RWPE1 (cell line): ENCODE results near the gene PPM1M.

Experiments used
- CTCF ChIA-PET: fragments of 350-600 bp; sonication (Branson Sonifier 250); formaldehyde crosslinking; extraction: SDS; loops from one replicate; lab custom pipeline; 2021; lab: Yijun Ruan, JAX
- POLR2A ChIA-PET: fragments of 400-600 bp; formaldehyde crosslinking; extraction: SDS; loops from one replicate; lab custom pipeline; 2020; ENCODE audit warnings: antibody characterized with exemption; ENCODE audit not compliant: low non-redundant PET; lab: Yijun Ruan, JAX
- DNase-seq: peaks from one replicate; pipeline ENCODE4 v3.0.0; 2012; ENCODE audit warnings: low spot score
- H3K27ac ChIP-seq: fragments of 450-650 bp; 2 replicates; pipeline ENCODE4 v1.5.1; 2017
- CTCF ChIP-seq: fragments of 450-650 bp; conservative IDR thresholded peaks from 2 replicates; pipeline ENCODE4 v1.5.1; 2017; ENCODE audit warnings: low read depth, mild to moderate bottlenecking

The PPM1M gene

GRCh38 chr3:52228751-52229291 is 16.7 kb upstream of the PPM1M start:
- no peak for TF ChIP-seq CTCF
- CTCF ChIA-PET, result interaction anchor here (0.6 kb wide), 1 partner anchor 50 kb away, joined by 3 read pairs; the partner anchor contains the start of gene WDR82
- no peak for DNase-seq
- H3K27ac ChIP-seq, result peak overlapping the region; percentile 31
- POLR2A ChIA-PET, result no interaction called here

DNA sequence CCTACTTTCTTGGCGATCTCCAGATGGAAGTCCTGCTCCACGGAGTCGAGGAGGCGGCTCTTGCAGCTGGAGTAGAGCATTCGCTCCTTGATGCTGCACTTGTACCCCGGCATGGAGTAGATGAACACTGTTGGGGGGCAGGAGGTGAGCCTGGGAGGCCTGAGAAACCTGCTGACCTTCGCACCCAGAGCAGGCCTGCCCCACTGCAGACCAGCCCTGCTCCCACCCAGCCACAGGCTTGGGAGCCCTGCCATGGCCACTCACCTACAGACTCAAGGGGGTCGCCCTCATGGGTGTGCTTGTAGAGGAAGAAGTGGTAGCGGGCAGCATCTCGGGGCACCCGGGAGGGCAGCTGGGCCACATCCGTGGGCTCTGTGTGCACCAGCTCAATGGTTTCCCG is 15.9 kb upstream of the PPM1M start:
- H3K27ac ChIP-seq, result no peak overlapping the region
- POLR2A ChIA-PET, result no interaction called here
- CTCF ChIA-PET, result interaction anchor here (0.6 kb wide), 1 partner anchor 49 kb away, joined by 3 read pairs; the partner anchor contains the start of gene WDR82
- DNase-seq, result no peak
- TF ChIP-seq CTCF, result no peak

DNA sequence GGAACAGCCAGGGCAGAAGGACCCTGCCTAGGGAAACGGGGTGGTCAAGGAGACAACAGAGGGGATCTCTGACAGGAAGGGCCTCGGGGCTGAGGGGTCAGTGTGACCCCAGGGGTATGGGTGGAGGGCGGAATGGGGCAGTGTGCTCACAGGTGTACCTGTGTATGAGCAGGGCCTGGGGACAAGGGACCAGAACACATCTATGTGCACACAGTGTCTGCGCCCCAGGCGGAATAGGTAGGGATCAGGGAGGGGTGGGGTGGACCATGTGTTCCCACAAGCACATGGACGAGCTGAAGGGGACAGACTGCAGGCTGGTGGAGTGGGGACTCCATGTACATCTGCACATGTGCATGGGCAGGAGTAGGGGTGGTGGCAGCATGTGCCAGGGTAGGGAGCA is 15.1 kb upstream of the PPM1M start:
- POLR2A ChIA-PET, result no interaction called here
- no peak overlapping the region for H3K27ac ChIP-seq
- DNase-seq, result no peak
- no peak for TF ChIP-seq CTCF
- CTCF ChIA-PET, result interaction anchor here (0.9 to 2.8 kb wide), 3 partner anchors 8 to 26 kb away, joined by 3 to 16 read pairs (median 5); no protein-coding TSS in a partner anchor

DNA sequence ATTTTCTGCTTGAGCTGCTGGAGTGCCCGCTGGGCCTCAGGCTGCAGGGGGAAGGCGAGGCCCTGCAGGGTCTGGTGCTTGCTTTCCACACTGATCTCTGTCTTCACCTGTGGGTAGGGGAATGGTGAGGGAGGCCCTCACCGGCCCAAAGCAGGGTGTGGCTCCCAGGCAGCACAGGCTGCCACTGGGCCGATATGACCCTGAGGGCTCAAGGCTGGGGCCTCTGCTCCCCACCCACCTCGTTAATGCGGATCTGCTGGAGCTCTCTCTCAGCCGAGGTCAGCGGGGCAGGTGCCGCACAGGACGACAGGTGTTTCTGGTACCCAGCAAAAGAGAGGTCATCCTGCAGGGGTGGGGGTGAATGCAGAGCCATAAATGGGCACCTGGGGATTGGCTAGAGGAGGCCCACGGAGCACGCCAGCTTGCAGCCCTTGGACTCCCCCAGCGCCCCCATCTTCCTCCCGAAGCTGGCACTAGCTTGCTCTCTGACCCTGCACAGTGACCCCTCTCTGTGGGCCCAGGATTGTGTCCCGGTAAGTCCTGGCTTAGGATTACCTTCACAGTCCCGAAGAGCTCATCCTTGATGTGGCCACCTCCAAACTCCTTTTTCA is 14.6 kb upstream of the PPM1M start:
- TF ChIP-seq CTCF, result no peak
- ChIA-PET CTCF (interaction anchor here (0.5 to 2.8 kb wide), 8 partner anchors 8 to 174 kb away, joined by 3 to 16 read pairs (median 4); no protein-coding TSS in a partner anchor), POLR2A (no interaction called here)
- no peak for DNase-seq
- no peak overlapping the region for H3K27ac ChIP-seq

DNA sequence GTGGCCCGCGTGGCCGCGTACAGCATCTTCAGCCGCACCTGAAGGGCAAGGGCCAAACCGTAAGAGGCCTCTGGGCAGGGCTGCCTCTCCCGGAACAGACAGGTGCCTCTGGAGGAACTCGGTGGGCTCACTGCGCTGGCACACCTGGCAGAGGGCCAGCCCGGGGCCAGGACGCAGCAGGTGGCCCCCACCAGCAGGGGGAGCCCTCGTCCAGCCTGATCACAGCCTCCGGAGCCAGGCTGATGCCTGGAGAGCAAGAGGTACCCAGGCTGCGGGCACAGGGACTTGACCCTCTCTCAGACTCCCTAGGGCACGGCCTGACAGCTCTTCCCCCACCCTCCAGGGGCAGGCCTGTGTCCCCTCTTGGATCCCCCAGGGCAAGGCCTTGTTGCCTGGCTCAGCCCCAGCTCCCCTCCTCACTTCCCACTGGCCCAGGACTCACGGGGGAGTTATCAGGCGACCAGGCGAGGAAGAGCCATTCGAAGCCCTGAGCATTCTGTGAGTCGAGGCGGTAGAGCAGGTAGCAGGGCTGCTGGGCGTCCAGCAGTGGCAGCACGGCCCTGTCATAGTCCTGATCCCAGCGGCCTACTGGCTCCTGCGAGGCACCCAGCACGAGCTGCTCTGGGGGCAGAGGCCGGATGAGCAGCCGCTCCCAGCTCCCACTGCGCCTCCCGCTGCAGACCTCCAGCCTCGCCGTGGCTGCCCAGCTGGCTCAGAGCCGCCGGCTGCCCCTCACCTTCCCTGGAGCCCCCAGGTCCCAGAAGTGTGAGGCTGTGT is 13.9 kb upstream of the PPM1M start:
- H3K27ac ChIP-seq, result peak overlapping the region; percentile 95
- DNase-seq, result no peak
- ChIA-PET POLR2A (no interaction called here), CTCF (interaction anchor here (0.5 to 2.8 kb wide), 10 partner anchors 9 to 330 kb away, joined by 3 to 16 read pairs (median 4); no protein-coding TSS in a partner anchor)
- peak; percentile 82 for TF ChIP-seq CTCF

- peak overlapping the region; percentile 95 for H3K27ac ChIP-seq
- CTCF ChIA-PET, result interaction anchor here (0.6 to 2.8 kb wide), 6 partner anchors 11 to 329 kb away, joined by 3 to 16 read pairs (median 4); no protein-coding TSS in a partner anchor
Observed at GRCh38 chr3:52232279-52233107, 13.1 kb upstream of the PPM1M start.

More at GRCh38 chr3:52232279-52233107, 13.1 kb upstream of the PPM1M start:
- POLR2A ChIA-PET, result no interaction called here
- no peak for DNase-seq
- peak; percentile 28 for TF ChIP-seq CTCF
